Activated CD4-positive, alpha-beta T cell treated with anti-CD3 and anti-CD28 coated beads, Interleukin-2, amount 10 ng/mL, durations not matched to agents 7 days and 5 days (primary cell): Measurements from ENCODE around the gene TMEM145. TPM values are rescaled to one million over a fixed set of nuclear protein-coding genes. Genes with fewer than 3 reads are reported as not detected.
A peak's percentile ranks its signal among the peaks of the same experiment; 100 is the strongest.
"Not testable (repeated sequence)": the region's sequence is repeated elsewhere in the genome, so short reads cannot be mapped to it uniquely, and the experiment has no call there.

ENCODE experiments used
- CTCF ChIA-PET: fragments of 350-600 bp; sonication (Branson Sonifier 250); formaldehyde crosslinking; loops from one replicate; lab custom pipeline; 2021; ENCODE audit warnings: antibody characterized with exemption; lab: Charles Lee
- POLR2A ChIA-PET: fragments of 350-600 bp; sonication (Branson Sonifier 250); formaldehyde crosslinking; loops from one replicate; lab custom pipeline; 2021; ENCODE audit warnings: antibody characterized with exemption; lab: Charles Lee
- DNase-seq: peaks from one replicate; pipeline ENCODE4 v3.0.0-alpha.2; 2020
- H3K27ac Mint-ChIP-seq: one replicate; pipeline ENCODE4 v1.8.0; 2021; ENCODE audit warnings: mild to moderate bottlenecking, moderate library complexity, mixed read lengths
- H3K27me3 Mint-ChIP-seq: one replicate; pipeline ENCODE4 v1.8.0; 2021; ENCODE audit warnings: mixed read lengths
- H3K36me3 Mint-ChIP-seq: one replicate; pipeline ENCODE4 v1.8.0; 2021; ENCODE audit warnings: low read depth, mixed read lengths
- H3K4me1 Mint-ChIP-seq: one replicate; pipeline ENCODE4 v1.8.0; 2021; ENCODE audit warnings: mixed read lengths
- H3K4me3 Mint-ChIP-seq: one replicate; pipeline ENCODE4 v1.8.0; 2021; ENCODE audit warnings: mild to moderate bottlenecking, moderate library complexity, mixed read lengths
- H3K9me3 Mint-ChIP-seq: one replicate; pipeline ENCODE4 v1.8.0; 2021; ENCODE audit warnings: mixed read lengths
- total RNA-seq, 2 experiments: library from RNA; stranded (reverse); gene quantifications; one replicate each; pipeline ENCODE4 v1.2.3, GENCODE V29; 2021

TMEM145 gene
- total RNA-seq, 2 experiments from 2014 or later: not detected

- no peaks in the 10 kb centered on the region for H3K4me1 Mint-ChIP-seq
- no peak overlapping the region for H3K27ac Mint-ChIP-seq
- POLR2A ChIA-PET: no interaction called here
- no peak for DNase-seq
- CTCF ChIA-PET: interaction anchor here (0.6 kb wide), 1 partner anchor 11 kb away, joined by 3 read pairs; no protein-coding TSS in a partner anchor
- H3K27me3 Mint-ChIP-seq: no peaks in the 10 kb centered on the region
- H3K4me3 Mint-ChIP-seq: no peak overlapping the region
- no peaks in the 10 kb centered on the region for H3K36me3 Mint-ChIP-seq
- H3K9me3 Mint-ChIP-seq: no peaks in the 10 kb centered on the region
Observed at GRCh38 chr19:42335971-42336370, 22.9 kb downstream of the TMEM145 start.

- H3K27ac Mint-ChIP-seq, H3K4me3 Mint-ChIP-seq, H3K9me3 Mint-ChIP-seq, H3K36me3 Mint-ChIP-seq, POLR2A ChIA-PET, DNase-seq, H3K27me3 Mint-ChIP-seq, H3K4me1 Mint-ChIP-seq: not testable (repeated sequence)
- CTCF ChIA-PET: interaction anchor here (0.9 kb wide), 1 partner anchor 12 kb away, joined by 3 read pairs; no protein-coding TSS in a partner anchor
Observed at GRCh38 chr19:42339126-42339860, 26.2 kb downstream of the TMEM145 start.

- H3K27ac Mint-ChIP-seq, POLR2A ChIA-PET, H3K36me3 Mint-ChIP-seq, H3K9me3 Mint-ChIP-seq, DNase-seq, H3K27me3 Mint-ChIP-seq, H3K4me1 Mint-ChIP-seq, H3K4me3 Mint-ChIP-seq: not testable (repeated sequence)
- CTCF ChIA-PET: interaction anchor here (0.9 kb wide), 1 partner anchor 12 kb away, joined by 3 read pairs; no protein-coding TSS in a partner anchor
Observed at GRCh38 chr19:42339922-42340321, 26.8 kb downstream of the TMEM145 start.

GRCh38 chr19:42343344-42344110 is 30.4 kb downstream of the TMEM145 start:
- H3K36me3 Mint-ChIP-seq: no peaks in the 10 kb centered on the region
- ChIA-PET POLR2A (no interaction called here), CTCF (interaction anchor here (0.6 to 1.1 kb wide), 2 partner anchors 11 to 17 kb away, joined by 3 read pairs; no protein-coding TSS in a partner anchor)
- H3K9me3 Mint-ChIP-seq: no peaks in the 10 kb centered on the region
- H3K4me1 Mint-ChIP-seq: no peaks in the 10 kb centered on the region
- H3K4me3 Mint-ChIP-seq: no peak overlapping the region
- H3K27me3 Mint-ChIP-seq: no peaks in the 10 kb centered on the region
- DNase-seq: no peak
- H3K27ac Mint-ChIP-seq: peak overlapping the region; percentile 48

GRCh38 chr19:42344336-42344893 is 31.3 kb downstream of the TMEM145 start:
- H3K27ac Mint-ChIP-seq: no peak overlapping the region
- H3K9me3 Mint-ChIP-seq: no peaks in the 10 kb centered on the region
- POLR2A ChIA-PET: no interaction called here
- no peak for DNase-seq
- CTCF ChIA-PET: interaction anchor here (0.6 to 1.0 kb wide), 2 partner anchors 18 to 34 kb away, joined by 3 read pairs; no protein-coding TSS in a partner anchor
- H3K36me3 Mint-ChIP-seq: no peaks in the 10 kb centered on the region
- no peaks in the 10 kb centered on the region for H3K27me3 Mint-ChIP-seq
- no peak overlapping the region for H3K4me3 Mint-ChIP-seq
- no peaks in the 10 kb centered on the region for H3K4me1 Mint-ChIP-seq

- no peaks in the 10 kb centered on the region for H3K4me1 Mint-ChIP-seq
- H3K4me3 Mint-ChIP-seq: no peak overlapping the region
- no peak overlapping the region for H3K27ac Mint-ChIP-seq
- H3K27me3 Mint-ChIP-seq: no peaks in the 10 kb centered on the region
- H3K36me3 Mint-ChIP-seq: no peaks in the 10 kb centered on the region
- DNase-seq: no peak
- H3K9me3 Mint-ChIP-seq: no peaks in the 10 kb centered on the region
- ChIA-PET CTCF (interaction anchor here (1.0 kb wide), 1 partner anchor 33 kb away, joined by 3 read pairs; no protein-coding TSS in a partner anchor), POLR2A (no interaction called here)
Observed at GRCh38 chr19:42345191-42345812, 32.2 kb downstream of the TMEM145 start.

- Mint-ChIP-seq H3K27me3 (no peaks in the 10 kb centered on the region), H3K4me3 (no peak overlapping the region), H3K36me3 (no peaks in the 10 kb centered on the region), H3K9me3 (no peaks in the 10 kb centered on the region), H3K27ac (no peak overlapping the region), H3K4me1 (no peaks in the 10 kb centered on the region)
- ChIA-PET POLR2A (no interaction called here), CTCF (no interaction called here)
- no peak for DNase-seq
Observed at GRCh38 chr19:42348211-42348610, 35.1 kb downstream of the TMEM145 start.

- H3K9me3 Mint-ChIP-seq: no peaks in the 10 kb centered on the region
- ChIA-PET CTCF (no interaction called here), POLR2A (no interaction called here)
- H3K4me1 Mint-ChIP-seq: no peaks in the 10 kb centered on the region
- H3K27ac Mint-ChIP-seq: no peak overlapping the region
- no peaks in the 10 kb centered on the region for H3K36me3 Mint-ChIP-seq
- DNase-seq: no peak
- H3K27me3 Mint-ChIP-seq: no peaks in the 10 kb centered on the region
- H3K4me3 Mint-ChIP-seq: no peak overlapping the region
Observed at GRCh38 chr19:42349378-42350107, 36.4 kb downstream of the TMEM145 start.

- Mint-ChIP-seq H3K27ac (no peak overlapping the region), H3K27me3 (no peaks in the 10 kb centered on the region), H3K4me3 (no peak overlapping the region), H3K4me1 (no peaks in the 10 kb centered on the region), H3K36me3 (no peaks in the 10 kb centered on the region), H3K9me3 (no peaks in the 10 kb centered on the region)
- POLR2A ChIA-PET: no interaction called here
- CTCF ChIA-PET: no interaction called here
- no peak for DNase-seq
Observed at GRCh38 chr19:42350417-42350816, 37.3 kb downstream of the TMEM145 start.

GRCh38 chr19:42351079-42351735 is 38.1 kb downstream of the TMEM145 start:
- no peaks in the 10 kb centered on the region for H3K9me3 Mint-ChIP-seq
- no peak overlapping the region for H3K4me3 Mint-ChIP-seq
- no peak overlapping the region for H3K27ac Mint-ChIP-seq
- no peak for DNase-seq
- H3K36me3 Mint-ChIP-seq: no peaks in the 10 kb centered on the region
- CTCF ChIA-PET: interaction anchor here (0.5 kb wide), 1 partner anchor 215 kb away, joined by 3 read pairs; no protein-coding TSS in a partner anchor
- POLR2A ChIA-PET: no interaction called here
- H3K27me3 Mint-ChIP-seq: no peaks in the 10 kb centered on the region
- H3K4me1 Mint-ChIP-seq: no peaks in the 10 kb centered on the region

- peak; percentile 22 for DNase-seq
- H3K4me3 Mint-ChIP-seq: no peak overlapping the region
- no peak overlapping the region for H3K27ac Mint-ChIP-seq
- H3K36me3 Mint-ChIP-seq: no peaks in the 10 kb centered on the region
- ChIA-PET POLR2A (no interaction called here), CTCF (no interaction called here)
- no peaks in the 10 kb centered on the region for H3K27me3 Mint-ChIP-seq
- H3K4me1 Mint-ChIP-seq: no peaks in the 10 kb centered on the region
- no peaks in the 10 kb centered on the region for H3K9me3 Mint-ChIP-seq
Observed at GRCh38 chr19:42352301-42353259, 39.5 kb downstream of the TMEM145 start.
